Stimulated activated memory B cell treated with anti-CD40 and anti-IgM and Interleukin-4, amounts not matched to agents 10 μg/mL and 1 μg/mL and 100 μg/mL, for 72 hours (primary cell): ENCODE results near the gene CNOT2.
"Not testable (repeated sequence)": the region's sequence is repeated elsewhere in the genome, so short reads cannot be mapped to it uniquely, and the experiment has no call there.

Experiments used
- ATAC-seq: fragments of 150-1000 bp; cut with Tn5 transposase; 2 replicates; pipeline ENCODE4 v1.10.0; 2021
- H3K27ac Mint-ChIP-seq: one replicate; pipeline ENCODE4 v1.8.0; 2022; ENCODE audit warnings: mild to moderate bottlenecking, mixed read lengths
- H3K27me3 Mint-ChIP-seq: one replicate; pipeline ENCODE4 v1.8.0; 2022; ENCODE audit warnings: mixed read lengths
- H3K36me3 Mint-ChIP-seq: one replicate; pipeline ENCODE4 v1.8.0; 2022; ENCODE audit warnings: mixed read lengths
- H3K4me1 Mint-ChIP-seq: one replicate; pipeline ENCODE4 v1.8.0; 2022; ENCODE audit warnings: mixed read lengths
- H3K4me3 Mint-ChIP-seq: one replicate; pipeline ENCODE4 v1.8.0; 2022; ENCODE audit warnings: mild to moderate bottlenecking, moderate library complexity, mixed read lengths
- H3K9me3 Mint-ChIP-seq: one replicate; pipeline ENCODE4 v1.8.0; 2022; ENCODE audit warnings: mixed read lengths

Gene CNOT2

DNA sequence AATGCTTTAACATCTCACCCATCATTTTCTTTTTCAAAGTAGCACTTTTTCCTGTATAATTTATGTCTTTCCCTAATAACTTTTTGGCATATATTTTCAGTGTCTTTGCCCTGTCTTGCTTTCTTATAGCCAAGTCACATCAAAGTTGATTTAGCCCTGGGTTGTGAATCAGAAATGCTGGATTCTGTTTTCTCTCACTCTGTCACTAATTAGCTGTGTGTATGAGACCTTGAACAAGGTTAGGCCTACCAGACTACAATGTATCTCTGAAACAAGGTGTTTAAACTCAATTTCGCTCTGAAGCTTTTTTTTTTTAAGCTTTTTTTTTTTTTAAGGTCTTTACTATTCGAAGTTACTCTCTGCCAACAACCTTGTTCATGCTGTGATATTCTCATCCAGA lies 25.7 kb downstream of the CNOT2 start:
- H3K4me1 Mint-ChIP-seq, result peaks cover 77% of the 10 kb centered on the region
- H3K27ac Mint-ChIP-seq, result no peak overlapping the region
- H3K36me3 Mint-ChIP-seq, result peaks cover 22% of the 10 kb centered on the region

DNA sequence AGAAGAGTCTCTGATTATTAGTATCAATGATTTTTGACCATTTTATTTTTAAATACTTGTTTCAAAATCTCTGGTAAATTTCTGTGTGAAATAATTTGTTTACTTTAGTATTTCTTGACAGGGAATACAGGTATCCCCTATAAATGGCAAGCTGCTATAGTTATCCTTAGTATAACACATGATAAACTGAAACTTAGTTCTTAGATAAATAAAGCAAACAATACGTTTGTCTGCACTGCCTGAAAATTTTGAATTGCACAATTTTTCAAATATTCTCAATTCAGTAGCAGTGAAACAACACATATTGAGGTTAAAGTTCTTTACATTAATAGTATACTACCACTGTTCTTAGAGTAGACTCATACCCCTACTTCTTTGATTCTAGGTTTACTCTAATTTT lies 26.9 kb downstream of the CNOT2 start:
- Mint-ChIP-seq H3K4me1 (peaks cover 74% of the 10 kb centered on the region), H3K27me3 (no peaks in the 10 kb centered on the region), H3K4me3 (no peak overlapping the region), H3K36me3 (peaks cover 28% of the 10 kb centered on the region), H3K27ac (no peak overlapping the region), H3K9me3 (no peaks in the 10 kb centered on the region)
- no peak for ATAC-seq

More for the DNA sequence above, 25.7 kb downstream of the CNOT2 start:
- Mint-ChIP-seq H3K27me3 (no peaks in the 10 kb centered on the region), H3K4me3 (no peak overlapping the region), H3K9me3 (no peaks in the 10 kb centered on the region)
- no peak for ATAC-seq

DNA sequence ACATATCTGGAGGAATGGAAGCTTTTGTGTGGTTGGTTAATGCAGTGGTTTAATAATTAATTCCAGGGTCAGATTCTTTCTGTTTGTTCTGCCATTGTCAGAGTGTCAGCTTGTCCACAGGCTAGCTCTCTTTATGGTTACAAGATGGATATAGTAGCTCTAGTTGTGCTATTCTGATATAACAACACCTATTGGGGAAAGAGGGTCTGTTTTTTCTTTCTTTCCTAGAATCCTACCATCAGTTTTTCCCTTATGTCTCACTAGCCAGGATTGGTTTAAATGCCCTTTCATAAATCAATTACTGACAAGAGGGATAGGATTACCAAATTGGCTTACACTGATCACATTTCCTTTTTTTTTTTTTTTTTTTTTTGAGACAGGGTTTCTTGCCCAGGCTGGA lies 27.8 kb downstream of the CNOT2 start:
- Mint-ChIP-seq H3K36me3 (peaks cover 29% of the 10 kb centered on the region), H3K4me3 (no peak overlapping the region), H3K9me3 (no peaks in the 10 kb centered on the region), H3K27me3 (no peaks in the 10 kb centered on the region), H3K4me1 (peaks cover 76% of the 10 kb centered on the region), H3K27ac (no peak overlapping the region)
- ATAC-seq, result no peak

DNA sequence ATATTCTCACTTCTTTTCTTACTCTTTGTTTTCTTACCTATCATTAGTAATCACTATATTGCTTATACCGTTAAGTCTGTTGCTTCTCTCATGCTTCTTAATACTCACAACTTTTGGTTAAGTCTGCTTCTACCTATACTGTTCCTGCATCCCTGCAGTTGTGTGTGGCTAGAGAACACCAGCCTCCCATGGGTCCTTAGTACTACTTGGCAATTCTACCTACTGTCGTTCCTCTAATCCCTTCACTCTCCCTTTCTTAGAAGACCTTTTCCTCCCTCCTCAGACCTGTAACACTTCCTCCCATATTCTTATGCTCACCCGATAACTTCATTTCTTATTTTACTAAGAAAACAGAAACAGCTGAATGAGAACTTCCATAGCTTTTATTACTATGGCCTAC lies 29.3 kb downstream of the CNOT2 start:
- Mint-ChIP-seq H3K27me3 (no peaks in the 10 kb centered on the region), H3K36me3 (peaks cover 28% of the 10 kb centered on the region), H3K4me3 (no peak overlapping the region), H3K27ac (peak overlapping the region; percentile 7), H3K9me3 (no peaks in the 10 kb centered on the region), H3K4me1 (peaks cover 66% of the 10 kb centered on the region)
- ATAC-seq, result no peak

DNA sequence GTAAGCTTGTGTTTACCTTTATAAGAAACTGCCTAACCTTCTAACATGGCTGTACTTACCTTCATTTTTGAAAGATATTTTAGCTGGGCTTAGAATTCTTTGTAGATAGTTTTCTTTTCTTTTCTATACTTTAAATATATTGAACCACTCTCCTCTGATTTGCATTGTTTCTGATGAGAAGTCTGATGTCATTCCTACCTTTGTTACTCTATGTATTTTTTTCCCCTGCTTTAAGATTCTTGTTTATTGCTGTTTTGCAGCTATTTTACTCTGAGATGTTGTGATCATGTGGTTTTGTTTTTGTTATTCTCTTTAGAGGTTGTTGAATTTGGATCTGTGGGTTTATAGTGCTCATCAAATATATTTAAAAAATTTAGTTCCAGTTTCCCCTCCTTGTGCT lies 31.8 kb downstream of the CNOT2 start:
- no peak overlapping the region for H3K27ac Mint-ChIP-seq
- peaks cover 41% of the 10 kb centered on the region for H3K36me3 Mint-ChIP-seq
- peaks cover 54% of the 10 kb centered on the region for H3K4me1 Mint-ChIP-seq
- no peaks in the 10 kb centered on the region for H3K27me3 Mint-ChIP-seq
- no peaks in the 10 kb centered on the region for H3K9me3 Mint-ChIP-seq
- no peak overlapping the region for H3K4me3 Mint-ChIP-seq
- no peak for ATAC-seq

DNA sequence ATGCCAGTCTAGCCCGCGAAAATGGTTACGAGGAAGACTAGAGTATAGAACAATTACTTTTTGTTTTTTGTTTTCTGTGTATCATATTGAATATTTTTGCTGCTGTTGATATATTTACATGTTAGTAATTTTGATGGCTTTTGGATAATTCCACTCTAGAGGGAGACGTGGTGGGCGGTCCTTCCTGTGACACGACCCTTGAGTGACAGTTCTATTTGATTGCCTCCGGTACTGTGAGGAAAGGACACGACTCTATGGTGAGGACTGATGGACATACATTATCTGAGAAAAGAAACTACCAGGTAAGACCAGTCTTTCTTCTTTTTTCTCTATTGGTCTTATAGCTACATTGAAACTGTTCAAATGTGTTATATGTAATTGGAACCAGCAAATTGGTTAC lies 34.7 kb downstream of the CNOT2 start:
- H3K27ac Mint-ChIP-seq, result no peak overlapping the region
- no peaks in the 10 kb centered on the region for H3K27me3 Mint-ChIP-seq
- no peak overlapping the region for H3K4me3 Mint-ChIP-seq
- H3K36me3 Mint-ChIP-seq, result peaks cover 48% of the 10 kb centered on the region
- no peaks in the 10 kb centered on the region for H3K9me3 Mint-ChIP-seq
- ATAC-seq, result no peak
- peaks cover 31% of the 10 kb centered on the region for H3K4me1 Mint-ChIP-seq

DNA sequence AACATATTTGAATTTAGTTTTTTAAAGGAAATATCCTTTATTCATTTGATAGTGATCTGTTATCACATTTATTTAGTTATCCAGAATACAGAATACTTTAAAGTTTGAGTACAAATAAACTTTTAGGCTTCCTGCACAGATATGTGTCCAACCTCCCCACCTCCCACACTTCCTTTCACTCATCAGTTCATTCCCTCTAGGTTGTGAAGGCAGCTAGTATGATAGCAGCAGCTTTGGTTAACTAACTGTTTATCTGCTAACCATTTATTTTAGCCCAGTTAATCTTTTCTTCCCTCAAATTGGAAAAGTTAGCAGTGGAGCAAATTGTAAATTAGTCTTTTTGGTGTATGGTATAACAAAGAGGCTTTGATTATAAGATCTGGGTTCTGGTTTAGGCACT lies 35.7 kb downstream of the CNOT2 start:
- no peak overlapping the region for H3K27ac Mint-ChIP-seq
- H3K27me3 Mint-ChIP-seq, result no peaks in the 10 kb centered on the region
- H3K4me1 Mint-ChIP-seq, result peaks cover 24% of the 10 kb centered on the region
- peaks cover 44% of the 10 kb centered on the region for H3K36me3 Mint-ChIP-seq
- H3K9me3 Mint-ChIP-seq, result no peaks in the 10 kb centered on the region
- H3K4me3 Mint-ChIP-seq, result no peak overlapping the region
- ATAC-seq, result no peak

DNA sequence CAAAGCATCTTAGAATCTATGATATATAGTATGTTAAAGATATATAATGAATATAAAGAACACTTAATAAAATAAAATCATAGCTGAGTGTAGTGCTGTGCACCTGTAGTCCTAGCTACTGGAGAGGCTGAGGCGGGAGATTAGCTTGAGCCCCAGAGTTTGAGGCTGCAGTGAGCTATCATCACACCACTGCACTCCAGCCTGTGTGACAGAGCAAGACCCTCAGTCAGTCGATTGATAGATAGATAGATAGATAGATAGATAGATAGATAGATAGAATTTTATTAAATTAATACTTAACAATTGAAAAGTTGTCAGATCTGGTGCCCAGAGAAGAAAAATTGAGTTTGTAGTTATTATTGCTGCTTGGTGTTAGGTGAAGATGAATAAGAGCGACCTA lies 40.0 kb downstream of the CNOT2 start:
- ATAC-seq, result no peak

DNA sequence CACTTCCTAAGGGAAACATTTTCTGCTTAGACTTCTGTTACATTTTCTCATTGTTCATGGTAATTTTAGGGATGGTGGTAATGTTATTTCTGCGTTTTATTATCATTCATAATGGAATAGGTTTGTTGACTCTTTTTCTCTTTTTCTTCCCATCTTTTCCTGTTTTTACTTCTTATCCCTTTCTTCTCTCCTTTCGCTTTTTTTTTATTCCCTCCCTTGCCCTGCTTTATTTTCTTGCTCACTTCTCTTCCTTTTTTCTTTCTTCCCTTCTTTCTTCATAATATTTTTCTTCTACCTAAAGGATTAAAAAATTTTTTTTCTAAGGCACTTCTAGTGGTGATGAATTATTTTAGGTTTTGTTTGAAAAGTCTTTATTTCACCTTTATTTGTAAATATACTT lies 45.6 kb downstream of the CNOT2 start:
- peaks cover 47% of the 10 kb centered on the region for H3K4me1 Mint-ChIP-seq
- H3K4me3 Mint-ChIP-seq, result no peak overlapping the region
- no peaks in the 10 kb centered on the region for H3K9me3 Mint-ChIP-seq
- no peaks in the 10 kb centered on the region for H3K27me3 Mint-ChIP-seq
- ATAC-seq, result no peak
- no peak overlapping the region for H3K27ac Mint-ChIP-seq
- H3K36me3 Mint-ChIP-seq, result peaks cover 48% of the 10 kb centered on the region

More for the DNA sequence above, 40.0 kb downstream of the CNOT2 start:
- Mint-ChIP-seq H3K27ac (no peak overlapping the region), H3K27me3 (no peaks in the 10 kb centered on the region), H3K9me3 (no peaks in the 10 kb centered on the region), H3K4me1 (peaks cover 16% of the 10 kb centered on the region), H3K4me3 (no peak overlapping the region), H3K36me3 (peaks cover 34% of the 10 kb centered on the region)

DNA sequence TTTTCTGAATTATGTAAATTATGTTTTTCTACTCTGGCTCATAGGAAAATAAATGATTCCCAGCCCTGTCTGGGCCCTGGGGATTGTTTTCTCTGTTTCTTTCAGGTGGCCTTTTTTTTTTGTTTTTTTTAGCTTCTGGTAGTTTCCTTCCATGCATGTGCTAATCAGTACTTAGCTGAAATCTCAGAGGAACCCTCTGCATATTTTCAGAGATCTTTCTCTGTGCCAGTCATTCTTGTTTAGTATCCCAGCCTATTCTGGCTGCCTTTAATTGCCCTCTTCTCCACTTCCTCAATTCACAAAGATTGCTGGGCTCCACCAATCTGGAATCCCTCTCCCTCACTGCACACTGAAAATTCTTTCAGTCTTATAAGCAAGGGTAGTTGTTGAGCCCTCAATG lies 46.9 kb downstream of the CNOT2 start:
- H3K27me3 Mint-ChIP-seq, result no peaks in the 10 kb centered on the region
- H3K36me3 Mint-ChIP-seq, result peaks cover 58% of the 10 kb centered on the region
- no peaks in the 10 kb centered on the region for H3K9me3 Mint-ChIP-seq
- ATAC-seq, result no peak
- H3K4me3 Mint-ChIP-seq, result no peak overlapping the region
- no peak overlapping the region for H3K27ac Mint-ChIP-seq
- peaks cover 49% of the 10 kb centered on the region for H3K4me1 Mint-ChIP-seq

DNA sequence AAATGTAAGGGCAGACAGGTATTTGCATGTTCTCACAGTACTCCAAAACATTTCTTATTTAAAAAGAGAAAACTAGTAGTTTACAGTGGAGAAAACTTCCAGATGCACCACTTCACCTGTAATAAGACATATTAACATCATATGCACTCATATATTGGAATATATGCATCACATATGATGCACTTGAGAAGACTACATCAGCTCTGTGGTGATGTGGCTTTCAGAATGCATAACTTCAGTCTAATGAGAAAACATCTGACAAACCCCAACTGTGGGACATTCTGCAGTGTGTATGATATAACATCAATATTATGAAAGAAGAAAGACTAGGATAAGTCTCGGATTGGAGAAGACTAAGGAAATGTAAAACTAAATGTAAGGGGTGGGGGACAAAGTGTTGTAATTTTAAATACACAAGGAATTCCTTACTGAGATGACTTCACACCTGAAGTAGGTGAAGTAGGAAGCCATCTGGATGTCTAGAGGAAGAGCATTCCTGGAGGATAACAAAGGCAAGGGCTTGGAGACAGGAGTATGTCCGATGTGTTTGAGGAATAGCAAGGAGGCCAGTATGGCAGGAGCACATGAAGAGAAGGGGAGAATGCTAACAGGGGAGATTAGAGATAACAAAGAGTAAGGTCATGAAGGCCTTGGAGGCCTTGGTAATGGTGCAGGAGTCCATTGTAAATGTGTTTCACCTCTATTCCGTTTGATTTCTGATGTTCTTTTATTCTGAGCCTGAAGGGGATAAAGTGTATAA lies 49.0 kb downstream of the CNOT2 start:
- H3K4me3 Mint-ChIP-seq, result no peak overlapping the region
- no peaks in the 10 kb centered on the region for H3K9me3 Mint-ChIP-seq
- H3K4me1 Mint-ChIP-seq, result peaks cover 42% of the 10 kb centered on the region
- H3K36me3 Mint-ChIP-seq, result peaks cover 49% of the 10 kb centered on the region
- no peaks in the 10 kb centered on the region for H3K27me3 Mint-ChIP-seq
- no peak for ATAC-seq
- no peak overlapping the region for H3K27ac Mint-ChIP-seq

DNA sequence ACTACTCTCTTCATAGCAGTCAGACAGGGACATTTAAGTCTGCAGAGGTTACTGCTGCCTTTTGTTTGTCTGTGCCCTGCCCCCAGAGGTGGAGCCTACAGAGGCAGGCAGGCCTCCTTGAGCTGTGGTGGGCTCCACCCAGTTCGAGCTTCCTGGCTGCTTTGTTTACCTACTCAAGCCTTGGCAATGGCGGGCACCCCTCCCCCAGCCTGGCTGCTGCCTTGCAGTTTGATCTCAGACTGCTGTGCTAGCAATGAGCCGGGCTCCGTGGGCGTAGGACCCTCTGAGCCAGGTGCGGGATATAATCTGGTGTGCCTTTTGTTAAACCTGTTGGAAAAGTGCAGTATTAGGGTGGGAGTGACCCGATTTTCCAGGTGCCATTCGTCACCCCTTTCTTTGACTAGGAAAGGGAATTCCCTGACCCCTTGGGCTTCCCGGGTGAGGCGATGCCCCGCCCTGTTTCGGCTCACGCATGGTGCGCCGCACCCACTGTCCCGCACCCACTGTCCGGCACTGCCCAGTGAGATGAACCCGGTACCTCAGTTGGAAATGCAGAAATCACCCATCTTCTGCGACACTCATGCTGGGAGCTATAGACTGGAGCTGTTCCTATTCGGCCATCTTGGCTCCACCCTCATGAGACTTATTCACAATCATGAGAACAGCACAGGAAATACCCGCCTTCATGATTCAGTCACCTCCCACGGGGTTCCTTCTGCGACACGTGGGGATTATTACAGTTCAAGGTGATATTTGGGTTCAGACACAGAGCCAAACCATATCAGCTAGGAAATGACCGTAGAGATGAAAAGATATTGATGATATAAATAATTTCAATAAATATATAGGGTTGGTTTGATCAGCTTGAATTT lies 61.7 kb downstream of the CNOT2 start:
- not testable (repeated sequence) for H3K4me3 Mint-ChIP-seq, ATAC-seq
- peaks cover 60% of the 10 kb centered on the region for H3K36me3 Mint-ChIP-seq

DNA sequence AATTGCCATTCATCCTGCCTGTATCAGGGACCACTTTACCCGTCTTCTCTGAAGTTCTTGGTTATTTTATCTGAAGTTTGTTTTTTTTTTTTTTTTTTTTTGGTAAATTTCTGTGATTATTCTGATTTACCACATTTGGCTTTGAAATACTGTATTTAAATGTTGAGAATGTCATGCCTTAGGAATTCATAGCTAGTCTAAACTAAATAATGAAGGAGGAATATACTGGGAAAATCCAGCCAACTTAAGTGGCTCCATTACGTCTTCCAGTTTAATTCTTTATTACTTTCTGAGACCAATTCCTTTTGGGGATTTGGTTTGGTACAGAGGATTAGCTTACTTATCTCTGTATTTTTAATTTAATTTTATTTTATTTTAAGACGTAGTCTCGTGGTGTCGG lies 62.6 kb downstream of the CNOT2 start:
- H3K9me3 Mint-ChIP-seq, result no peaks in the 10 kb centered on the region
- no peaks in the 10 kb centered on the region for H3K27me3 Mint-ChIP-seq
- H3K27ac Mint-ChIP-seq, result no peak overlapping the region
- peaks cover 57% of the 10 kb centered on the region for H3K36me3 Mint-ChIP-seq
- ATAC-seq, result no peak
- peaks cover 26% of the 10 kb centered on the region for H3K4me1 Mint-ChIP-seq
- H3K4me3 Mint-ChIP-seq, result no peak overlapping the region

More for the DNA sequence above, 61.7 kb downstream of the CNOT2 start:
- H3K27ac Mint-ChIP-seq, H3K9me3 Mint-ChIP-seq, H3K27me3 Mint-ChIP-seq: not testable (repeated sequence)
- H3K4me1 Mint-ChIP-seq, result peaks cover 26% of the 10 kb centered on the region

DNA sequence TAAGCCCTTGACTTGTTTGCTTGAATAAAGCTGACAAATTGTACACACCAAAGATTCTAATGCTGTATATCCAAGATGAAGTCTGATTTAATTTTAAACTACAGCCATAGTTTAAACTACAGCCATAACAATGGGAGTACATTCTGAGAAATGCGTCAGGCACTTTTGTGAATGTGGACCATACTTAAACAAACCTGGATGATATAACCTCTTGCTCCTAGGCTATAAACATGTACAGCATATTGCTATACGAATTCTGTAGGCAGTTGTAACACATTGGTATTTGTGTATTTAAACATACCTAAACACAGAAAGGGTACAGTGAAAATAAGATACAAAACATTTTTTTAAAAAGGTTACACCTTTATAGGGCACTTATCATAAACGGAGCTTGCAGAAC lies 63.4 kb downstream of the CNOT2 start:
- peaks cover 48% of the 10 kb centered on the region for H3K36me3 Mint-ChIP-seq
- no peaks in the 10 kb centered on the region for H3K27me3 Mint-ChIP-seq
- H3K27ac Mint-ChIP-seq, result no peak overlapping the region
- no peak for ATAC-seq
- H3K4me1 Mint-ChIP-seq, result peaks cover 34% of the 10 kb centered on the region
- no peak overlapping the region for H3K4me3 Mint-ChIP-seq
- no peaks in the 10 kb centered on the region for H3K9me3 Mint-ChIP-seq

DNA sequence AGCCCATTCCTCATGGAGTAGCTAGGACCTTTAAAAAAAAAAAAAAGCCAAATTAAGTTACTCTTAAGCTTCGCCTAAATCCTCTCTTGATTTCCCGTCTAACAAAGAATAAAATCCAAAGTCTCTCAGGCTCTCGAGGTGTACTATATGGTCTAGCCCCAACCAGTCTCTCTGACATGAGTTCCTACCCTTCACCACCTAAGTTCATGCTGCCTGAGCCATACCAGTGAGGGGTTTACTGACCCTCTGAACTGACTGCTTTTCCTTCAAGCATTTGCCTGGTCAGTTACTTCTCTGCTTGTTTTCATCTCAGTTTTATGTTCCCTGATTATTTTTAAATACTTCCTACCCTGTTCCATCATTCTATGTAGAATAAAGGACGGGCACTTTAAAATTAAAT lies 64.6 kb downstream of the CNOT2 start:
- H3K36me3 Mint-ChIP-seq, result peaks cover 38% of the 10 kb centered on the region
- peaks cover 34% of the 10 kb centered on the region for H3K4me1 Mint-ChIP-seq
- H3K9me3 Mint-ChIP-seq, result no peaks in the 10 kb centered on the region
- H3K27ac Mint-ChIP-seq, result no peak overlapping the region
- no peak overlapping the region for H3K4me3 Mint-ChIP-seq
- H3K27me3 Mint-ChIP-seq, result no peaks in the 10 kb centered on the region
- no peak for ATAC-seq

DNA sequence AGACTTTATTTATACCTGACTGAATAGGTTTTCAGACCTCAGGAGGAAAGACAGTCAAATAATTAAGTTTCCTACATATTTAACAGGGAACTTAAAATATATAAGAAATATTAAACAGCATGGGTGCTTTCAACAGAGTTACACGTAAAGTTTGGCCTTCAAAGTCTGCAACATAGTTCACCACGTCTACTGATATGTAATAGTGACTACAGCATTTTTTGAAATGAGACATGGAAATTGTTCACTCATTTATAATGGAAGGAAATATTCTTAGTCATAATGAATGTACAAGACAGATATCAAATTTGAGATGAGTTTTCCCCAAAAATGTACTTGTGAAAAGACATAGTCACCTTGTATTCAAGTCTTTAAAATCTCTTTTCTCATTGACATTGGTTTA lies 66.1 kb downstream of the CNOT2 start:
- Mint-ChIP-seq H3K9me3 (no peaks in the 10 kb centered on the region), H3K27ac (no peak overlapping the region), H3K4me3 (no peak overlapping the region), H3K4me1 (peaks cover 30% of the 10 kb centered on the region), H3K27me3 (no peaks in the 10 kb centered on the region), H3K36me3 (peaks cover 33% of the 10 kb centered on the region)
- ATAC-seq, result no peak
